Measurements from ENCODE around the gene CLIC3.

CLIC3 gene

GRCh38 chr9:137013571-137013940 is 17.2 kb upstream of the CLIC3 start:
- DNase-seq: no peak
- H3K27me3 ChIP-seq (replicated peaks; ENCODE audit: insufficient read depth, low read length): peaks cover 29% of the 10 kb centered on the region
- H3K9me2 ChIP-seq (replicated peaks; ENCODE audit: insufficient read depth, low read length): no peaks in the 10 kb centered on the region
- H3K4me2 ChIP-seq (ENCODE audit: low read depth, low read length): no peak overlapping the region
- H3K9me3 ChIP-seq (replicated peaks; ENCODE audit: insufficient read depth, low read length): no peaks in the 10 kb centered on the region
- H2AFZ ChIP-seq (ENCODE audit: low read length): no peak overlapping the region
- H3K9ac ChIP-seq (ENCODE audit: low read length): no peak overlapping the region
- TF ChIP-seq EZH2 (optimal IDR thresholded peaks at IDR 0.05; ENCODE audit: low read depth, low read length) (no peak), EZH2phosphoT487 (IDR thresholded peaks at IDR 0.05; ENCODE audit: low read length) (no peak), CTCF (IDR thresholded peaks at IDR 0.05; ENCODE audit: low read length) (no peak)
- H3K36me3 ChIP-seq (replicated peaks; ENCODE audit: insufficient read depth, low read length): no peaks in the 10 kb centered on the region
- H3K27ac ChIP-seq (ENCODE audit: low read length): no peak overlapping the region
- H3K79me2 ChIP-seq (ENCODE audit: low read length): no peaks in the 10 kb centered on the region
- H3F3A ChIP-seq (ENCODE audit: insufficient read depth, low read length): no peaks in the 10 kb centered on the region
- H3K4me1 ChIP-seq (ENCODE audit: low read length): no peaks in the 10 kb centered on the region
- H4K20me1 ChIP-seq (ENCODE audit: insufficient read depth, low read length): no peaks in the 10 kb centered on the region
- no peak overlapping the region for H3K4me3 ChIP-seq (ENCODE audit: low read length)

GRCh38 chr9:137012694-137013570 is 16.6 kb upstream of the CLIC3 start:
- no peak overlapping the region for H3K27ac ChIP-seq (ENCODE audit: low read length)
- no peak overlapping the region for H2AFZ ChIP-seq (ENCODE audit: low read length)
- no peak for DNase-seq
- H3F3A ChIP-seq (ENCODE audit: insufficient read depth, low read length): no peaks in the 10 kb centered on the region
- no peaks in the 10 kb centered on the region for H3K79me2 ChIP-seq (ENCODE audit: low read length)
- no peaks in the 10 kb centered on the region for H4K20me1 ChIP-seq (ENCODE audit: insufficient read depth, low read length)
- H3K36me3 ChIP-seq (replicated peaks; ENCODE audit: insufficient read depth, low read length): no peaks in the 10 kb centered on the region
- no peaks in the 10 kb centered on the region for H3K9me3 ChIP-seq (replicated peaks; ENCODE audit: insufficient read depth, low read length)
- H3K4me3 ChIP-seq (ENCODE audit: low read length): no peak overlapping the region
- H3K4me1 ChIP-seq (ENCODE audit: low read length): no peaks in the 10 kb centered on the region
- H3K4me2 ChIP-seq (ENCODE audit: low read depth, low read length): no peak overlapping the region
- no peak for TF ChIP-seq EZH2 (optimal IDR thresholded peaks at IDR 0.05; ENCODE audit: low read depth, low read length)
- no peak for TF ChIP-seq CTCF (IDR thresholded peaks at IDR 0.05; ENCODE audit: low read length)
- TF ChIP-seq EZH2phosphoT487 (IDR thresholded peaks at IDR 0.05; ENCODE audit: low read length): no peak
- H3K9me2 ChIP-seq (replicated peaks; ENCODE audit: insufficient read depth, low read length): no peaks in the 10 kb centered on the region
- no peak overlapping the region for H3K9ac ChIP-seq (ENCODE audit: low read length)
- H3K27me3 ChIP-seq (replicated peaks; ENCODE audit: insufficient read depth, low read length): peaks cover 34% of the 10 kb centered on the region

GRCh38 chr9:137011907-137012675 is 15.7 kb upstream of the CLIC3 start:
- Histone ChIP-seq H4K20me1 (ENCODE audit: insufficient read depth, low read length) (no peaks in the 10 kb centered on the region), H3K4me1 (ENCODE audit: low read length) (no peaks in the 10 kb centered on the region), H3K9ac (ENCODE audit: low read length) (no peak overlapping the region), H3K27me3 (replicated peaks; ENCODE audit: insufficient read depth, low read length) (peaks cover 41% of the 10 kb centered on the region), H3K9me3 (replicated peaks; ENCODE audit: insufficient read depth, low read length) (no peaks in the 10 kb centered on the region), H2AFZ (ENCODE audit: low read length) (no peak overlapping the region), H3F3A (ENCODE audit: insufficient read depth, low read length) (no peaks in the 10 kb centered on the region), H3K79me2 (ENCODE audit: low read length) (no peaks in the 10 kb centered on the region), H3K9me2 (replicated peaks; ENCODE audit: insufficient read depth, low read length) (no peaks in the 10 kb centered on the region), H3K4me3 (ENCODE audit: low read length) (no peak overlapping the region), H3K27ac (ENCODE audit: low read length) (no peak overlapping the region), H3K4me2 (ENCODE audit: low read depth, low read length) (no peak overlapping the region), H3K36me3 (replicated peaks; ENCODE audit: insufficient read depth, low read length) (no peaks in the 10 kb centered on the region)
- DNase-seq: no peak
- TF ChIP-seq EZH2phosphoT487 (IDR thresholded peaks at IDR 0.05; ENCODE audit: low read length): no peak
